Adipocyte (in vitro differentiated cells): ENCODE results near the gene VMP1.
A peak's percentile ranks its signal among the peaks of the same experiment; 100 is the strongest.

Experiments
- DNase-seq: peaks from one replicate; pipeline ENCODE4 v3.0.0-alpha.2; 2015; ENCODE audit warnings: low read depth
- H3K27me3 ChIP-seq: replicated peaks from 2 replicates; pipeline ENCODE4 v1.7.0; 2013; ENCODE audit warnings: mild to moderate bottlenecking, low read length, moderate library complexity; ENCODE audit not compliant: control insufficient read depth, insufficient read depth
- H3K36me3 ChIP-seq: 2 replicates; pipeline ENCODE4 v1.7.0; 2013; ENCODE audit warnings: low read length, mild to moderate bottlenecking, moderate library complexity; ENCODE audit not compliant: control insufficient read depth, insufficient read depth, severe bottlenecking
- H3K4me1 ChIP-seq: 2 replicates; pipeline ENCODE4 v1.7.0; 2013; ENCODE audit warnings: mild to moderate bottlenecking, low read length, moderate library complexity; ENCODE audit not compliant: control insufficient read depth, insufficient read depth
- H3K4me3 ChIP-seq: 2 replicates; pipeline ENCODE4 v1.7.0; 2013; ENCODE audit warnings: mild to moderate bottlenecking, low read length, moderate library complexity
- H3K9ac ChIP-seq: 2 replicates; pipeline ENCODE4 v1.7.0; 2013; ENCODE audit warnings: mild to moderate bottlenecking, low read length, moderate library complexity
- H3K9me3 ChIP-seq: 2 replicates; pipeline ENCODE4 v1.7.0; 2013; ENCODE audit warnings: mild to moderate bottlenecking, low read length, moderate library complexity; ENCODE audit not compliant: control insufficient read depth

VMP1 gene

DNA sequence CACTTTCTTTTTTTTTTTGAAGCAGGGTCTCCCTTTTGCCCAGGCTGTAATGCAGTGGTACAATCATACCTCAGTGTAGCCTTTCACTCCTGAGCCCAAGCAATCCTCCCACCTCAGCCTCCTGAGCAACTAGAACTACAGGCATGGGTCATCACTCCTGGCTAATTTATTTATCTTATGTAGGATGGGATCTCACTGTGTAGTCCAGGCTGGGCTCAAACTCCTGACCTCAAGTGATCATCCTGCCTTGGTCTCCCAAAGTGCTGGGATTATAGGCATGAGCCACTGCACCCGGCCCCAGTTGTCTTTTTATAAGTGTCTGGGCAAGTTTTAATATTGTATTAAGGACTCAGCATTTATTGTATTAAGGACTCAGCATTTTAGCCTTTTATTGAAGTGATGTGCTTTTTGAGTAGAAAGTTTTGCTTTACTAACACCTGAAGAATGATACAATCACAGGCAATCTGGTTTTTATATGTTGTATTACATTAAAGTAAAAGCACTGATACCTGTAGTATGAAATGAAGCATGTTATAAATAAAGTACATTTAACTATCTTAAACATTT is 22.9 kb downstream of the VMP1 start:
- H3K36me3 ChIP-seq, result peaks cover 25% of the 10 kb centered on the region
- peaks cover 7% of the 10 kb centered on the region for H3K4me1 ChIP-seq
- H3K27me3 ChIP-seq, result no peaks in the 10 kb centered on the region
- DNase-seq, result no peak
- H3K9me3 ChIP-seq, result no peaks in the 10 kb centered on the region
- no peak overlapping the region for H3K9ac ChIP-seq
- no peak overlapping the region for H3K4me3 ChIP-seq

DNA sequence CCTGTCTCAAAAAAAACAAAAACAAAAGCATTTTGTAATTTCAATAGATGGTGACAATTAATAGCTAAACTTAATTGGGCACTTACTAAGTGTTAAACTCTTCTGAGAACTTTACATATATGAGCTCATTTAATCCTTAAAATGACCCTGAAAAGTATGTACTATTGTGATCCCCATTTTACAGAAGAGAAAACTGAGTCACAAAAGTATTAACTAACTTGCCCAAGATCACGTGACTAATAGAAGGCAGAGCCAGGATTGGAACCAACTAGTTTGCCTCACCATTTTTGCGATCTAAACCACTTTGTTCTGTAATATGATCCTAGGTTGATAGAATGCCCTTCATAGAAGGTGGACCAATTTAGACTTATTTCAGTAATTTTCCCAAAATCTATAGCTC is 26.2 kb downstream of the VMP1 start:
- Histone ChIP-seq H3K9me3 (no peaks in the 10 kb centered on the region), H3K9ac (no peak overlapping the region), H3K36me3 (peaks cover 48% of the 10 kb centered on the region), H3K27me3 (no peaks in the 10 kb centered on the region), H3K4me3 (no peak overlapping the region), H3K4me1 (peaks cover 3% of the 10 kb centered on the region)
- DNase-seq, result no peak

DNA sequence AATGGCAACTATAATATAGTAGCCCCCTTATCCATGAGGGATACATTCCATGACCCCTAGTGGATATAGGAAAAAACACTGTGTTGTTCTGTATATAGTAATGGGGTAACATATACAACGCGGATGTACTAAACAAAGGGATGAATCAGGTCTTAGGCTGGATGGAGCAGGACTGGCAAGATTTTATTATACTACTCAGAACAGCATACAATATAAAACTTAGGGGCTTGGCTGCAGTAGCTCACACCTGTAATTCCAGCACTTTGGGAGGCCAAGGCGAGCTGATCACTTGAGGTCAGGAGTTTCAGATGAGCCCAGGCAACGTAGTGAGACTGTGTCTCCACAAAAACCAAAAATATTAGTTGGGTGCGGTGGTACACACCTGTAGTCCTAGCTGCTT is 26.8 kb downstream of the VMP1 start:
- Histone ChIP-seq H3K4me3 (no peak overlapping the region), H3K9me3 (no peaks in the 10 kb centered on the region), H3K9ac (no peak overlapping the region), H3K4me1 (peaks cover 3% of the 10 kb centered on the region), H3K36me3 (peaks cover 48% of the 10 kb centered on the region), H3K27me3 (no peaks in the 10 kb centered on the region)
- DNase-seq, result no peak

GRCh38 chr17:59737324-59737723 is 29.9 kb downstream of the VMP1 start:
- Histone ChIP-seq H3K9me3 (no peaks in the 10 kb centered on the region), H3K27me3 (no peaks in the 10 kb centered on the region), H3K4me1 (no peaks in the 10 kb centered on the region), H3K4me3 (no peak overlapping the region), H3K9ac (no peak overlapping the region), H3K36me3 (peaks cover 59% of the 10 kb centered on the region)
- no peak for DNase-seq

DNA sequence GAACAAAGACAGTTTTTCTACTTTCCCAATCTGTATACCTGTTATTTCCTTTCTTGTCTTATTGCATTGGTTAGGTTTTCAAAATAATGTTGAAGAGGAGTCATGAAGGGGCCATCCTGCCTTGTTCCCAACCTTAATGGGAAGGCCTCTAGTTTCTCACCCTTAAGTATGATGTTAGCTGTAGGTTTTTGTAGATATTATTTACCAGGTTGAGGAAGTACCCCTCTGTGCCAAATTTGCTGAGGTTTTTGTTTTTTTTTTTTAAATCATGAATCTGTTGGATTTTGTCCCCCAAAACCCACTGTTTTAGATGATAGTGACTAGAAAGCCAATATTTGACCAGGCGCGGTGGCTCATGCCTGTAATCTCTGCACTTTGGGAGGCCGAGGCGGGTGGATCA is 36.4 kb downstream of the VMP1 start:
- Histone ChIP-seq H3K9ac (no peak overlapping the region), H3K9me3 (no peaks in the 10 kb centered on the region), H3K4me1 (no peaks in the 10 kb centered on the region), H3K27me3 (no peaks in the 10 kb centered on the region), H3K4me3 (no peak overlapping the region), H3K36me3 (peaks cover 23% of the 10 kb centered on the region)
- DNase-seq, result no peak

- no peaks in the 10 kb centered on the region for H3K9me3 ChIP-seq
- H3K36me3 ChIP-seq, result peaks cover 22% of the 10 kb centered on the region
- H3K9ac ChIP-seq, result no peak overlapping the region
- no peak for DNase-seq
- H3K27me3 ChIP-seq, result no peaks in the 10 kb centered on the region
- H3K4me1 ChIP-seq, result no peaks in the 10 kb centered on the region
- no peak overlapping the region for H3K4me3 ChIP-seq
These were observed 37.6 kb downstream of the VMP1 start for GRCh38 chr17:59745040-59745439.

DNA sequence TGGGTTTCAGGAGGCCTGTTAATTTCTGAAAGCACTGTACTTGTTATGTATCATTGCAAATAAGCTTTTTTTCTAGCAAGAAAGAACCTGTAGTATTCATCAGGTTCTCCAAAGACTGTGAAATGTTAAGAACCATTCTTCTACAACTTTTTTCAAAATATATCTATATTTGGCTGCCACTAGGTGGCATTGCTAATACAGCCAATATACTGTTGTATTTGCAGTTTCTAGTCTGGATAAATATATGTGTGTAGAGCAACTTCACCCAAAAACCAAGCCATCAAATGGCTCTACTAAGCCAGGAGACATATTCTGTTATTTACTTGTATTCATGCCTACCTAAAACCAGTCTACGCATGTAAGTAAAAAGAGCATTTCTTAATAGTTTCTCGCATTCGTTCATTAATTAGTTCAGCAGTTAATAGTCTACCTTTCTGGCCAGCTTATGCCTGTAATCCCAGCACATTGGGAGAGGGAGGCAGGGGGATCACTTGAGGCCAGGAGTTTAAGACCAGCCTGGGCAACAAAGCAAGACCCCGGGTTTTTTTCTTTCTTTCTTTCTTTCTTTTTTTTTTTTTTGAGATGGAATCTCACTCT is 39.5 kb downstream of the VMP1 start:
- Histone ChIP-seq H3K27me3 (no peaks in the 10 kb centered on the region), H3K9me3 (no peaks in the 10 kb centered on the region), H3K4me1 (no peaks in the 10 kb centered on the region), H3K4me3 (no peak overlapping the region), H3K36me3 (peaks cover 10% of the 10 kb centered on the region), H3K9ac (peak overlapping the region; percentile 19)
- peak; percentile 85 for DNase-seq

DNA sequence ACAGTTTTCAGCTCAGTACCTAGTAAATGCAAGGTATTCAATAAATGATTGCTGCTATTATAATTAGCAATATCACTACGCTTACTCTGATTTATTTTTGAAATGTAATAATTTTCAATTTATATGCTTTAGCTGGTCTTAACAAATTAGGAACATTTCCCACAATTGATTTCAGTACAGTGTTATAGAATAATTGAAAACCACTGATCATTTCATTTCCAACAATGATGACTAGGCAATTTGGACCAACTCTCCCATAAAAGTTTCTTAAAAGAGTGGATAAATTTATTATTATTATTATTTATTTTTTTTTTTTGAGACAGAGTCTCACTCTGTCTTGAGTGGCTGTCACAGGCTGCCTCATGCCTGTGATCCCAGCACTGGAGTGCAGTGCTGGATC is 41.1 kb downstream of the VMP1 start:
- Histone ChIP-seq H3K4me1 (peaks cover 9% of the 10 kb centered on the region), H3K9me3 (no peaks in the 10 kb centered on the region), H3K4me3 (no peak overlapping the region), H3K36me3 (peaks cover 10% of the 10 kb centered on the region), H3K27me3 (no peaks in the 10 kb centered on the region), H3K9ac (no peak overlapping the region)
- DNase-seq, result no peak

DNA sequence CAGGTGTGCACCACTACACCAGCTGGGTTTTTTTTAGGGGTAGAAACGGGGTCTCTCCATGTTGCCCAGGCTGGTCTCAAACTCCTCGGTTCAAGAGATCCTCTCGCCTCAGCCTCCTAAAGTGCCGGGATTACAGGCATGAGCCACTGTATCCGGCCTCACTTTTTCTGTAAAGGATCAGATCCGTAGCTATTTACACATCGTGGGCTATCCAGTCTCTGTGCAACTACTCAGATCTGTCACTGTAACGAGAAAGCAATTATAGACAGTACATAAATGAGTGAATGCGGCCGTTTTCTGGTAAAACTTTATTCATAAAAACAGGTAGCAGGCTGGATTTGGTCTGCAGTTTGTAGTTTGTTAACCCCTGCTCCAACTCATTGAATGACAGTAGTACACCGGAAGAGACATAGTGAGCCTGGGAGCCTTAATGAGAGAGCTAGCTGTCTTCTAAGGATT is 44.5 kb downstream of the VMP1 start:
- Histone ChIP-seq H3K36me3 (peaks cover 7% of the 10 kb centered on the region), H3K9ac (peak overlapping the region; percentile 91), H3K27me3 (no peaks in the 10 kb centered on the region), H3K4me1 (peaks cover 42% of the 10 kb centered on the region), H3K9me3 (no peaks in the 10 kb centered on the region), H3K4me3 (no peak overlapping the region)
- DNase-seq, result no peak

DNA sequence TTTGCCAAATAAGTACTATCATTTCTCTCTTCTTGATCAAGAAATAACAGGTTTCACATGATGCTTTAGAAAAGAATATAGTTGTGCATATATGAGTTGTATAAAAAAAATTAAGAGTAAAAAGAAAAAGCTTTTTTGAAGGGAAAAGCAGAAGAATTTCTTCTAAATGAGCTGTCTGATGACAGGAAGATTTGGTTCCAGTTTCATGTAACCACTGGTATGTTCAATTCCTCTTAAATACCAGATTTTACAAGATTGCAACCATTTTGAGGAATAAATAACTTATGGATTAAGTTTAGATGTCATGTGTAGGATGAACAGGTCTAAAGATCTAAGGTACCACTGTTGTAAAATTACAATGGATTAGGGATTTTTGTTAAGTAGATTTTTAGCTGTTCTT is 45.0 kb downstream of the VMP1 start:
- peaks cover 46% of the 10 kb centered on the region for H3K4me1 ChIP-seq
- H3K9me3 ChIP-seq, result no peaks in the 10 kb centered on the region
- H3K27me3 ChIP-seq, result no peaks in the 10 kb centered on the region
- peaks cover 7% of the 10 kb centered on the region for H3K36me3 ChIP-seq
- DNase-seq, result no peak
- H3K4me3 ChIP-seq, result no peak overlapping the region
- peak overlapping the region; percentile 91 for H3K9ac ChIP-seq

DNA sequence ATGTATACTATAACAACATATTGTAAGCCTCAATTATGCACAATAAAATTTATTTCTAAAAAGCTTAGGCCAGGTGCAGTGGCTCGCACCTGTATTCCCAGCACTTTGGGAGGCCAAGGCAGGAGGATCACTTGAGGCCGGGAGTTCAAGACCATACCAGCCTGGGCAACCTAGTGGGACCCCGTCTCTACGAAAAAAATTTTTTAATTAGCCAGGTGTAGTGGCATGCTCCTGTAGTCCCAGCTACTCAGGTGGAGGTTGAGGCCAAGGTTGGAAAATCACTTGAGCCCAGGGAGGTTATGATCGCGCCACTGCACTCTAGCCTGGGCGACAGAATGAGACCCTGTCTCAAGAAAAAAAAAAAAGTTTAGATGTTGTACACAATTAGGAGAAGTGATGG is 45.5 kb downstream of the VMP1 start:
- peaks cover 7% of the 10 kb centered on the region for H3K36me3 ChIP-seq
- peaks cover 47% of the 10 kb centered on the region for H3K4me1 ChIP-seq
- H3K27me3 ChIP-seq, result no peaks in the 10 kb centered on the region
- no peak overlapping the region for H3K4me3 ChIP-seq
- H3K9me3 ChIP-seq, result no peaks in the 10 kb centered on the region
- peak overlapping the region; percentile 91 for H3K9ac ChIP-seq
- DNase-seq, result no peak
